Stimulated activated CD8-positive, alpha-beta memory T cell treated with anti-CD3 and anti-CD28 coated beads, Interleukin-2, amount 100 ng/mL, for 48 hours (primary cell): ENCODE measurements around the gene RIN1.
"Not testable (repeated sequence)": the region's sequence is repeated elsewhere in the genome, so short reads cannot be mapped to it uniquely, and the experiment has no call there.

Experiments used
- DNase-seq, 2 donors: peaks; one replicate each; pipeline ENCODE4 v3.0.0-alpha.2; 2020; ENCODE audit warnings: low read depth in 2 of 2

Gene RIN1

GRCh38 chr11:66359662-66360087, 23.4 kb upstream of the RIN1 start:
- DNase-seq, result no peak

GRCh38 chr11:66350560-66351235, 14.5 kb upstream of the RIN1 start:
- not testable (repeated sequence) for DNase-seq

- no peak for DNase-seq
Observed at GRCh38 chr11:66349084-66349386, 12.8 kb upstream of the RIN1 start.

GRCh38 chr11:66347425-66348276, 11.4 kb upstream of the RIN1 start, which contains the start of gene B4GAT1:
TSS of gene B4GAT1 (minus strand) at chr11:66347629. CDS start at chr11:66347545, 84 bp downstream.
- DNase-seq, result peak; percentile 60 to 80

- DNase-seq, result no peak
Observed at GRCh38 chr11:66346476-66347424, 10.5 kb upstream of the RIN1 start.

GRCh38 chr11:66345316-66345649, 9.0 kb upstream of the RIN1 start:
- no peak for DNase-seq

- peak; percentile 93 to 96 for DNase-seq
Observed at GRCh38 chr11:66344550-66345315, 8.5 kb upstream of the RIN1 start, which contains the start of gene BRMS1. TSS of gene BRMS1 (minus strand) at chr11:66345104. CDS start at chr11:66342234, 2,870 bp downstream.

GRCh38 chr11:66343176-66343575, 6.9 kb upstream of the RIN1 start:
- no peak for DNase-seq

- DNase-seq, result no peak
Observed at GRCh38 chr11:66341502-66342126, 5.4 kb upstream of the RIN1 start.

GRCh38 chr11:66340596-66341501, 4.6 kb upstream of the RIN1 start:
- no peak for DNase-seq

GRCh38 chr11:66339686-66340483, 3.7 kb upstream of the RIN1 start:
- no peak for DNase-seq

GRCh38 chr11:66339162-66339675, 3.0 kb upstream of the RIN1 start:
- no peak for DNase-seq

GRCh38 chr11:66338276-66339161, 2.3 kb upstream of the RIN1 start:
- no peak for DNase-seq

GRCh38 chr11:66337103-66337899, 1.1 kb upstream of the RIN1 start:
- no peak for DNase-seq

- DNase-seq, result no peak
Observed at GRCh38 chr11:66335531-66336233, 552 bp downstream of the RIN1 start.
